ENCODE results near the gene SNX21.

The SNX21 gene

GRCh38 chr20:45835825-45836224 lies 2.2 kb downstream of the SNX21 start:
- Histone ChIP-seq H3K4me3 (ENCODE audit: extremely low read depth, insufficient read depth, low read length, poor library complexity, severe bottlenecking) (no peak overlapping the region), H3K27ac (ENCODE audit: low read depth, low read length, severe bottlenecking) (no peak overlapping the region), H3K4me1 (ENCODE audit: control insufficient read depth, insufficient read depth, low read length, poor library complexity, severe bottlenecking) (peaks cover 12% of the 10 kb centered on the region), H3K9me3 (ENCODE audit: control insufficient read depth, low read length) (no peaks in the 10 kb centered on the region), H3K36me3 (ENCODE audit: control insufficient read depth, insufficient read depth, low read length) (peaks cover 26% of the 10 kb centered on the region)
- WGBS, 2 experiments (ENCODE audit: insufficient coverage in 2 of 2): 89 to 100% methylated on average over 4 to 5 of the region's 5 CpGs

GRCh38 chr20:45836841-45837240 lies 3.2 kb downstream of the SNX21 start:
- Histone ChIP-seq H3K36me3 (ENCODE audit: control insufficient read depth, insufficient read depth, low read length) (peaks cover 32% of the 10 kb centered on the region), H3K27ac (ENCODE audit: low read depth, low read length, severe bottlenecking) (peak overlapping the region; percentile 29), H3K9me3 (ENCODE audit: control insufficient read depth, low read length) (no peaks in the 10 kb centered on the region), H3K4me3 (ENCODE audit: extremely low read depth, insufficient read depth, low read length, poor library complexity, severe bottlenecking) (no peak overlapping the region), H3K4me1 (ENCODE audit: control insufficient read depth, insufficient read depth, low read length, poor library complexity, severe bottlenecking) (peaks cover 12% of the 10 kb centered on the region)
- WGBS, 2 experiments (ENCODE audit: insufficient coverage in 2 of 2): 75 to 83% methylated on average over 1 of the region's 1 CpG

GRCh38 chr20:45840700-45841198 lies 7.2 kb downstream of the SNX21 start:
- H3K4me3 ChIP-seq (ENCODE audit: extremely low read depth, insufficient read depth, low read length, poor library complexity, severe bottlenecking): no peak overlapping the region
- H3K4me1 ChIP-seq (ENCODE audit: control insufficient read depth, insufficient read depth, low read length, poor library complexity, severe bottlenecking): peaks cover 6% of the 10 kb centered on the region
- H3K36me3 ChIP-seq (ENCODE audit: control insufficient read depth, insufficient read depth, low read length): peaks cover 63% of the 10 kb centered on the region
- WGBS, 2 experiments (ENCODE audit: insufficient coverage in 2 of 2): 91 to 95% methylated on average over 21 to 23 of the region's 25 CpGs
- H3K27ac ChIP-seq (ENCODE audit: low read depth, low read length, severe bottlenecking): no peak overlapping the region
- no peaks in the 10 kb centered on the region for H3K9me3 ChIP-seq (ENCODE audit: control insufficient read depth, low read length)

GRCh38 chr20:45841407-45842129 lies 8.0 kb downstream of the SNX21 start:
- H3K27ac ChIP-seq (ENCODE audit: low read depth, low read length, severe bottlenecking): no peak overlapping the region
- 95 to 100% methylated on average over 4 to 6 of the region's 10 CpGs for WGBS, 2 experiments (ENCODE audit: insufficient coverage in 2 of 2)
- no peak overlapping the region for H3K4me3 ChIP-seq (ENCODE audit: extremely low read depth, insufficient read depth, low read length, poor library complexity, severe bottlenecking)
- peaks cover 68% of the 10 kb centered on the region for H3K36me3 ChIP-seq (ENCODE audit: control insufficient read depth, insufficient read depth, low read length)
- H3K9me3 ChIP-seq (ENCODE audit: control insufficient read depth, low read length): no peaks in the 10 kb centered on the region
- H3K4me1 ChIP-seq (ENCODE audit: control insufficient read depth, insufficient read depth, low read length, poor library complexity, severe bottlenecking): peaks cover 5% of the 10 kb centered on the region

- Histone ChIP-seq H3K36me3 (ENCODE audit: control insufficient read depth, insufficient read depth, low read length) (peaks cover 70% of the 10 kb centered on the region), H3K4me3 (ENCODE audit: extremely low read depth, insufficient read depth, low read length, poor library complexity, severe bottlenecking) (no peak overlapping the region), H3K4me1 (ENCODE audit: control insufficient read depth, insufficient read depth, low read length, poor library complexity, severe bottlenecking) (no peaks in the 10 kb centered on the region), H3K27ac (ENCODE audit: low read depth, low read length, severe bottlenecking) (no peak overlapping the region), H3K9me3 (ENCODE audit: control insufficient read depth, low read length) (no peaks in the 10 kb centered on the region)
- WGBS, 2 experiments (ENCODE audit: insufficient coverage in 2 of 2): 89 to 92% methylated on average over 4 to 5 of the region's 5 CpGs
Observed at GRCh38 chr20:45842169-45842812, 8.7 kb downstream of the SNX21 start.

- 95 to 96% methylated on average over 10 to 13 of the region's 14 CpGs for WGBS, 2 experiments (ENCODE audit: insufficient coverage in 2 of 2)
- peaks cover 65% of the 10 kb centered on the region for H3K36me3 ChIP-seq (ENCODE audit: control insufficient read depth, insufficient read depth, low read length)
Observed at GRCh38 chr20:45843506-45843905, 9.9 kb downstream of the SNX21 start.

GRCh38 chr20:45845452-45845851 lies 11.9 kb downstream of the SNX21 start:
- no peak overlapping the region for H3K4me3 ChIP-seq (ENCODE audit: extremely low read depth, insufficient read depth, low read length, poor library complexity, severe bottlenecking)
- H3K9me3 ChIP-seq (ENCODE audit: control insufficient read depth, low read length): no peaks in the 10 kb centered on the region
- no peak overlapping the region for H3K27ac ChIP-seq (ENCODE audit: low read depth, low read length, severe bottlenecking)
- no peaks in the 10 kb centered on the region for H3K4me1 ChIP-seq (ENCODE audit: control insufficient read depth, insufficient read depth, low read length, poor library complexity, severe bottlenecking)
- peaks cover 63% of the 10 kb centered on the region for H3K36me3 ChIP-seq (ENCODE audit: control insufficient read depth, insufficient read depth, low read length)

More at GRCh38 chr20:45843506-45843905, 9.9 kb downstream of the SNX21 start:
- H3K9me3 ChIP-seq (ENCODE audit: control insufficient read depth, low read length): no peaks in the 10 kb centered on the region
- no peak overlapping the region for H3K4me3 ChIP-seq (ENCODE audit: extremely low read depth, insufficient read depth, low read length, poor library complexity, severe bottlenecking)
- H3K27ac ChIP-seq (ENCODE audit: low read depth, low read length, severe bottlenecking): no peak overlapping the region
- no peaks in the 10 kb centered on the region for H3K4me1 ChIP-seq (ENCODE audit: control insufficient read depth, insufficient read depth, low read length, poor library complexity, severe bottlenecking)

- no peak overlapping the region for H3K27ac ChIP-seq (ENCODE audit: low read depth, low read length, severe bottlenecking)
- 96 to 97% methylated on average over 8 of the region's 8 CpGs for WGBS, 2 experiments (ENCODE audit: insufficient coverage in 2 of 2)
- peaks cover 52% of the 10 kb centered on the region for H3K36me3 ChIP-seq (ENCODE audit: control insufficient read depth, insufficient read depth, low read length)
- H3K4me1 ChIP-seq (ENCODE audit: control insufficient read depth, insufficient read depth, low read length, poor library complexity, severe bottlenecking): no peaks in the 10 kb centered on the region
- no peaks in the 10 kb centered on the region for H3K9me3 ChIP-seq (ENCODE audit: control insufficient read depth, low read length)
- no peak overlapping the region for H3K4me3 ChIP-seq (ENCODE audit: extremely low read depth, insufficient read depth, low read length, poor library complexity, severe bottlenecking)
Observed at GRCh38 chr20:45848421-45848820, 14.8 kb downstream of the SNX21 start.

- H3K36me3 ChIP-seq (ENCODE audit: control insufficient read depth, insufficient read depth, low read length): peaks cover 51% of the 10 kb centered on the region
- H3K9me3 ChIP-seq (ENCODE audit: control insufficient read depth, low read length): no peaks in the 10 kb centered on the region
- 95 to 100% methylated on average over 3 to 4 of the region's 8 CpGs for WGBS, 2 experiments (ENCODE audit: insufficient coverage in 2 of 2)
- no peaks in the 10 kb centered on the region for H3K4me1 ChIP-seq (ENCODE audit: control insufficient read depth, insufficient read depth, low read length, poor library complexity, severe bottlenecking)
- H3K4me3 ChIP-seq (ENCODE audit: extremely low read depth, insufficient read depth, low read length, poor library complexity, severe bottlenecking): no peak overlapping the region
- no peak overlapping the region for H3K27ac ChIP-seq (ENCODE audit: low read depth, low read length, severe bottlenecking)
Observed at GRCh38 chr20:45848969-45849582, 15.5 kb downstream of the SNX21 start.

GRCh38 chr20:45850238-45850637 lies 16.6 kb downstream of the SNX21 start:
- H3K9me3 ChIP-seq (ENCODE audit: control insufficient read depth, low read length): no peaks in the 10 kb centered on the region
- H3K4me3 ChIP-seq (ENCODE audit: extremely low read depth, insufficient read depth, low read length, poor library complexity, severe bottlenecking): no peak overlapping the region
- H3K27ac ChIP-seq (ENCODE audit: low read depth, low read length, severe bottlenecking): no peak overlapping the region
- no peaks in the 10 kb centered on the region for H3K4me1 ChIP-seq (ENCODE audit: control insufficient read depth, insufficient read depth, low read length, poor library complexity, severe bottlenecking)
- WGBS, 2 experiments (ENCODE audit: insufficient coverage in 2 of 2): 100% methylated on average over 1 of the region's 2 CpGs
- H3K36me3 ChIP-seq (ENCODE audit: control insufficient read depth, insufficient read depth, low read length): peaks cover 45% of the 10 kb centered on the region
